K562 (cell line): ENCODE data around the gene SOX21. TPM values are rescaled to one million over a fixed set of nuclear protein-coding genes. Genes with fewer than 3 reads are reported as not detected.

Experiments
- ATAC-seq: fragments of 200-7000 bp; cut with Tn5 transposase; 3 replicates; pipeline ENCODE4 v1.9.1; 2020; ENCODE audit warnings: moderate library complexity
- BruUV-seq: library from RNA; stranded (reverse); fragments of 400-500 nt; replicated peaks from 2 replicates; lab custom pipeline; 2021; lab: Mats Ljungman, UMichigan
- CTCF ChIA-PET: fragments of 300-600 bp; formaldehyde crosslinking; extraction: SDS; loops from one replicate; lab custom pipeline; 2021; ENCODE audit warnings: low intra/inter-chr PET ratio; lab: Yijun Ruan, JAX
- POLR2A ChIA-PET: fragments of 300-600, 350-650 bp; sonication (Branson Sonifier 250); formaldehyde crosslinking; extraction: SDS; loops from one replicate; lab custom pipeline; 2021; ENCODE audit warnings: antibody characterized with exemption, inconsistent platforms; lab: Yijun Ruan, JAX
- DNase-seq, 4 experiments: peaks; one replicate each; pipeline versions ENCODE4 v3.0.0 to v3.0.0-alpha.2; 2011 to 2018; ENCODE audit warnings: low spot score in 3 of 4, mixed read lengths in 3 of 4; ENCODE audit errors: extremely low read depth in 1 of 4
- FAIRE-seq: peaks from 2 replicates; lab custom pipeline; 2011; peaks lifted over from hg19 to GRCh38; lab: Jason Lieb, UNC
- H2AFZ ChIP-seq: 2 replicates; pipeline ENCODE4 v1.6.0; 2011; ENCODE audit warnings: low read depth, low read length, control low read depth, inconsistent platforms
- H3K27ac ChIP-seq: fragments of 200-600 bp; 3 replicates; pipeline ENCODE4 v1.8.0; 2011; ENCODE audit warnings: low read depth, mild to moderate bottlenecking, control low read depth, inconsistent platforms, low read length, moderate library complexity, mixed read lengths; ENCODE audit errors: extremely low read depth
- H3K27me3 ChIP-seq, 2 experiments: fragments of 300-600 bp in 1 of 2; 2 replicates in 1 of 2; 3 replicates in 1 of 2; pipeline versions ENCODE4 v1.6.0 to v1.8.0; 2011; ENCODE audit warnings: inconsistent platforms in 2 of 2, low read length in 2 of 2, mild to moderate bottlenecking in 1 of 2, mixed read lengths in 1 of 2, moderate library complexity in 1 of 2; ENCODE audit not compliant: control insufficient read depth in 2 of 2, insufficient read depth in 2 of 2
- H3K36me3 ChIP-seq: fragments of 300-600 bp; 3 replicates; pipeline ENCODE4 v1.8.0; 2011; ENCODE audit warnings: mild to moderate bottlenecking, low read length, inconsistent platforms; ENCODE audit not compliant: control insufficient read depth, insufficient read depth
- H3K4me1 ChIP-seq, 2 experiments: fragments of 200-600 bp in 1 of 2; replicated peaks in 1 of 2; 2 replicates in 1 of 2; 3 replicates in 1 of 2; pipeline versions ENCODE4 v1.5.1 to v1.8.0; 2011; ENCODE audit warnings: inconsistent platforms in 2 of 2, low read length in 2 of 2, mild to moderate bottlenecking in 1 of 2, mixed read lengths in 1 of 2, moderate library complexity in 1 of 2; ENCODE audit not compliant: control insufficient read depth in 2 of 2, insufficient read depth in 2 of 2
- H3K4me2 ChIP-seq: 2 replicates; pipeline ENCODE4 v1.6.1; 2011; ENCODE audit warnings: low read length, control low read depth, inconsistent platforms, mixed read lengths; ENCODE audit not compliant: insufficient read depth
- H3K4me3 ChIP-seq: fragments of 200-600 bp; sonication (generic), shearing (Covaris generic); 2 replicates; pipeline ENCODE4 v1.5.1; 2016; ENCODE audit warnings: control low read depth, inconsistent platforms
- H3K79me2 ChIP-seq: fragments of 200-600 bp; 3 replicates; pipeline ENCODE4 v1.8.0; 2011; ENCODE audit warnings: low read length, inconsistent platforms; ENCODE audit not compliant: control insufficient read depth, insufficient read depth
- H3K9ac ChIP-seq, 2 experiments: 2 replicates each; pipeline versions ENCODE4 v1.6.0 to v1.6.1; 2011; ENCODE audit warnings: low read depth in 2 of 2, low read length in 2 of 2, control low read depth in 1 of 2, inconsistent platforms in 1 of 2, mild to moderate bottlenecking in 1 of 2, mixed read lengths in 1 of 2; ENCODE audit not compliant: insufficient read depth in 1 of 2
- H3K9me1 ChIP-seq: one replicate; pipeline ENCODE4 v1.6.0; 2011; ENCODE audit warnings: inconsistent platforms, mild to moderate bottlenecking, low read length, moderate library complexity; ENCODE audit not compliant: control insufficient read depth, insufficient read depth
- H3K9me3 ChIP-seq: replicated peaks from 2 replicates; pipeline ENCODE4 v1.5.1; 2011; ENCODE audit warnings: low read depth, low read length, inconsistent platforms; ENCODE audit not compliant: control insufficient read depth, insufficient read depth
- H4K20me1 ChIP-seq: replicated peaks from 2 replicates; pipeline ENCODE4 v1.6.1; 2011; ENCODE audit warnings: low read length, inconsistent platforms, mixed read lengths; ENCODE audit not compliant: control insufficient read depth, insufficient read depth
- CBX2 ChIP-seq: fragments of 200-600 bp; sonication (generic); IDR thresholded peaks from one replicate; pipeline ENCODE4 v1.6.1; 2012; ENCODE audit warnings: mild to moderate bottlenecking, low read length, inconsistent platforms; ENCODE audit not compliant: insufficient read depth, poor library complexity, severe bottlenecking
- E2F8 ChIP-seq: fragments of 450-650 bp; IDR thresholded peaks from 2 replicates; pipeline ENCODE4 v1.7.1; 2018; ENCODE audit warnings: mild to moderate bottlenecking, low read depth; ENCODE audit not compliant: partially characterized antibody
- FIP1L1 ChIP-seq: fragments of 200-400 bp; formaldehyde crosslinking; IDR thresholded peaks from 2 replicates; pipeline ENCODE4 v1.6.1; 2018; ENCODE audit warnings: mild to moderate bottlenecking, low read depth, low read length; ENCODE audit not compliant: poor library complexity, severe bottlenecking
- IRF1 ChIP-seq: sonication (generic); formaldehyde crosslinking; IDR thresholded peaks from 2 replicates; pipeline ENCODE4 v1.8.0; 2022; ENCODE audit warnings: missing genetic modification reagents, mild to moderate bottlenecking, borderline replicate concordance
- MITF ChIP-seq: IDR thresholded peaks from 2 replicates; pipeline ENCODE4 v1.6.1; 2014; ENCODE audit warnings: antibody characterized with exemption
- MTA3 ChIP-seq: fragments of 450-650 bp; formaldehyde crosslinking; IDR thresholded peaks from 2 replicates; pipeline ENCODE4 v1.6.1; 2017; ENCODE audit warnings: mild to moderate bottlenecking, borderline replicate concordance
- PHF21A ChIP-seq: fragments of 450-650 bp; IDR thresholded peaks from 2 replicates; pipeline ENCODE4 v1.6.1; 2017; ENCODE audit warnings: low read depth, borderline replicate concordance
- RBM17 ChIP-seq: fragments of 200-400 bp; formaldehyde crosslinking; IDR thresholded peaks from 2 replicates; pipeline ENCODE4 v1.6.1; 2017; ENCODE audit warnings: low read depth, mild to moderate bottlenecking, low read length, borderline replicate concordance
- RNF2 ChIP-seq: sonication (generic); IDR thresholded peaks from 2 replicates; pipeline ENCODE4 v1.6.1; 2016
- THRA ChIP-seq: fragments of 450-650 bp; IDR thresholded peaks from 2 replicates; pipeline ENCODE4 v1.6.1; 2017; ENCODE audit warnings: mild to moderate bottlenecking, moderate library complexity
- ZFP1 ChIP-seq: fragments of 450-650 bp; formaldehyde crosslinking; IDR thresholded peaks from 2 replicates; pipeline ENCODE4 v1.4.0; 2020; ENCODE audit warnings: mild to moderate bottlenecking, mixed read lengths
- ZKSCAN3 ChIP-seq: fragments of 250-450 bp; sonication (Bioruptor Pico); IDR thresholded peaks from 2 replicates; pipeline ENCODE4 v1.4.0; 2020
- ZNF444 ChIP-seq: fragments of 250-450 bp; sonication (Bioruptor Pico); IDR thresholded peaks from 2 replicates; pipeline ENCODE4 v1.4.0; 2020; ENCODE audit warnings: mild to moderate bottlenecking, moderate library complexity
- whole genome bisulfite sequencing: fragments of 100-300 bp; shearing (Covaris generic); methylation state at CpG from one replicate; pipeline ENCODE4 v1.1.6; 2016; ENCODE audit warnings: low coverage, mixed read lengths; ENCODE audit not compliant: insufficient coverage; ENCODE audit errors: missing lambda C conversion rate; 5-methylcytosine and 5-hydroxymethylcytosine counted together
- in situ Hi-C: fragments of 300-500 bp; cut with MboI; formaldehyde crosslinking; loops from 4 replicates; pipeline ENCODE4 v1.15.0; 2018; ENCODE audit warnings: inconsistent platforms, mixed read lengths
- intact Hi-C: fragments of 100-400 bp; cut with micrococcal nuclease; formaldehyde crosslinking; loops from 2 replicates; pipeline ENCODE4 v1.14.2; 2022
- polyA plus RNA-seq, 8 experiments: library from polyadenylated mRNA; depleted of rRNA in 4 of 8; stranded (reverse) in 5 of 8; unstranded in 3 of 8; fragments of >200 nt; fragmentation: Nextera tagmentation in 2 of 8; fragmentation: Illumina TruSeq in 1 of 8; extraction: Ambion mirVana in 2 of 8; extraction: Trizol in 1 of 8; gene quantifications; 2 replicates each; pipeline versions ENCODE4 v1.2.1 to v1.2.3, GENCODE V29; 2011 to 2014; ENCODE audit warnings: inconsistent platforms in 1 of 8, missing spikeins in 1 of 8
- total RNA-seq, 7 experiments: library from RNA; depleted of rRNA in 6 of 7; stranded (reverse); fragments of >200 nt in 6 of 7; fragmentation: Illumina TruSeq in 2 of 7; extraction: Trizol in 2 of 7; gene quantifications; 2 replicates each; pipeline versions ENCODE4 v1.2.1 to v1.2.3, GENCODE V29; 2011 to 2021; ENCODE audit warnings: low replicate concordance in 1 of 7

The SOX21 gene
- total and polyA plus RNA-seq, 9 of the 15 experiments (the other 6 are each of a cell fraction or from before 2014, with no cell fraction given): 0.07 TPM; not detected in 8

GRCh38 chr13:94703271-94703670 is 9.1 kb downstream of the SOX21 start:
- peaks cover 19 to 48% of the 10 kb centered on the region in 2 experiments; a peak in 4 of 5 replicates for H3K27me3 ChIP-seq
- H3K36me3 ChIP-seq: no peaks in the 10 kb centered on the region
- peaks cover 2 to 12% of the 10 kb centered on the region in 2 experiments; a peak in 2 of 5 replicates for H3K4me1 ChIP-seq
- POLR2A ChIA-PET: interaction anchor here (0.6 kb wide), 1 partner anchor 14 kb away, joined by 3 read pairs; no protein-coding TSS in a partner anchor
- H3K27ac ChIP-seq: no peak overlapping the region
- FAIRE-seq (no peak), DNase-seq (no peak), ATAC-seq (no peak)
- H3K4me2 ChIP-seq: no peak overlapping the region
- H2AFZ ChIP-seq: no peak overlapping the region
- in situ Hi-C loops: no loop called here
- no peak overlapping the region for H3K4me3 ChIP-seq
- intact Hi-C loops: no loop called here
- H3K79me2 ChIP-seq: no peaks in the 10 kb centered on the region
- H3K9ac ChIP-seq: no peak overlapping the region
- no peaks in the 10 kb centered on the region for H3K9me1 ChIP-seq
- H4K20me1 ChIP-seq: no peaks in the 10 kb centered on the region
- WGBS: 24% methylated on average over 13 of the region's 17 CpGs
- CTCF ChIA-PET: no interaction called here
- H3K9me3 ChIP-seq: no peaks in the 10 kb centered on the region
- TF ChIP-seq ZNF444: no peak
- TF ChIP-seq RNF2: no peak
- no peak for TF ChIP-seq THRA
- TF ChIP-seq E2F8: no peak
- TF ChIP-seq PHF21A: no peak
- TF ChIP-seq ZKSCAN3 (CRISPR knock-in tag): no peak
- TF ChIP-seq FIP1L1: no peak
- no peak for TF ChIP-seq CBX2
- no peak for TF ChIP-seq ZFP1 (CRISPR knock-in tag)
- no peak for TF ChIP-seq RBM17
- TF ChIP-seq IRF1 (CRISPR knock-in tag): no peak
- no peak for TF ChIP-seq MTA3
- no peak for TF ChIP-seq MITF
- TF ChIP-seq, all 486 proteins: peak for 0
- no TSS peak for BruUV-seq
